ENCODE results near the gene IL2RA.

The IL2RA gene

DNA sequence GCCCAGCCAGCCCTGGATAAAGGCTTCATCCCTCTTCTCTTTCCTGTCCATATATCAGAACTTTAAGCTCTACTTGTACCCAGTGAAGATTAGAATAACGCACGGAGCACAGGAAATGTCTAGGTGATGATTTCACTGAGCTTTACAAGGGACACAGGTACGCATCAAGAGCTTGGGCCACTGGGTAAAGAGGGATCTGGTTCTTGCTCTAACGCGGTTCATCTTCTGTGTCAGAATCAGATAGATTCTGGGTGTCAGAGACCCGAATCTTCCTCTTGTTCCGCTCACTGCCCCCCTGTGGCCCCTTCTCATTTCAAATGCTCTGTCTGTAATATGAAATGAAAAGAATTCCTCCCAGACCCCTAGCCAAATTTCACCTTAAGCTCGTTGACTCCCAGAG lies 24.7 kb downstream of the IL2RA start:
- DNase-seq: no peak

DNA sequence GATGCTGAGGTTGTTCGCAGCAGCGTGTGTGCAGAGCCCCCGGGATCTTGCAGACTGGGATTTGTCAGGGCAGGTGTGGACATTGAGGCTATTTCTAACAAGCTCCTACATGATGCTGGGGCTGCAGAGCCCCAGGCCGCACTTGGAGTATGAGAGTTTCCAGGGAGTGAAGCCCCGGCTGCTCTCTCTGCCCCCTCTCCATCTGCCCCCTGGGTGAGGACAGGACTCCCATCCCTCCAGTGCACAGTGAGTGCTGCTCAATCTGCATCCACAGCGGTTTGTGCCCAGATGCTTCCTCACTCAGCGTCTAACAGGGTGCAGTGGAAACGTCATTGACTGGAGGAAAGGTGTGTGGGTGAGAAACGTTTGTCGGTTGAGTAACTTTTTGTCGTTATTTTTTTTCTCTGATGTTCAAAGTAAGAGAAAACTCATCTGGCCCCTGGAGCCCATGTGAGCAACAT lies 25.3 kb downstream of the IL2RA start:
- no peak for DNase-seq

DNA sequence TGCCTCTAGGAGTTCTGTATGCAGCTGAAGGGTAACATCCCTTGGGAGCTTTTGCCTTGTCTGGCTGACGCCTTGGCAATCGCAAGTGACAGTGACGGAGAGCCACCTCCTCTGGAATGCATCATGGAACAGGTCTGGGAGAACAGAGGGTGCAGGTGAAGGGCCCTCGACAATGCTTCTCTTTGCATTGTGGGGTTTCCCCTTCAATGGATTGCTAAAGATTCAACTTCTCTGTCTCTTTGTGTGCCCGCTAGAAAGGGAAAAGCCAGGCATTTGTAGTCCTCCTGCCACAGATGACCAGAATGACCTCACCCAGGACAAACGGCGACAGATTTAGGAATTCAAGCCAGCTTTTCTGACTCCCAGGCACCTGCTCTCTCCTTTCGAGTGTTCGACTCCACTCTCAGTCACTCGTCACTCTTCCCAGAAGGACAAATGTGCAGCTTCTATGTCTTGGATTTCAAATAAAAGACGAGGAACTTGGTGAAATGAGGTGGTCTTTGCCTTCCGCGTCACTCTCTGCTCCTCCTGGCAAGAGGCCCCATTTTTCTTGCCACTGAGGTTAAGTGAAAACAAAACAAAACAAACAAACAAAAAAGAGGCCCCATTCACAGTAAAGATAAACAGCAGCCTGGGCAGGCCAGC lies 26.1 kb downstream of the IL2RA start:
- DNase-seq: no peak

DNA sequence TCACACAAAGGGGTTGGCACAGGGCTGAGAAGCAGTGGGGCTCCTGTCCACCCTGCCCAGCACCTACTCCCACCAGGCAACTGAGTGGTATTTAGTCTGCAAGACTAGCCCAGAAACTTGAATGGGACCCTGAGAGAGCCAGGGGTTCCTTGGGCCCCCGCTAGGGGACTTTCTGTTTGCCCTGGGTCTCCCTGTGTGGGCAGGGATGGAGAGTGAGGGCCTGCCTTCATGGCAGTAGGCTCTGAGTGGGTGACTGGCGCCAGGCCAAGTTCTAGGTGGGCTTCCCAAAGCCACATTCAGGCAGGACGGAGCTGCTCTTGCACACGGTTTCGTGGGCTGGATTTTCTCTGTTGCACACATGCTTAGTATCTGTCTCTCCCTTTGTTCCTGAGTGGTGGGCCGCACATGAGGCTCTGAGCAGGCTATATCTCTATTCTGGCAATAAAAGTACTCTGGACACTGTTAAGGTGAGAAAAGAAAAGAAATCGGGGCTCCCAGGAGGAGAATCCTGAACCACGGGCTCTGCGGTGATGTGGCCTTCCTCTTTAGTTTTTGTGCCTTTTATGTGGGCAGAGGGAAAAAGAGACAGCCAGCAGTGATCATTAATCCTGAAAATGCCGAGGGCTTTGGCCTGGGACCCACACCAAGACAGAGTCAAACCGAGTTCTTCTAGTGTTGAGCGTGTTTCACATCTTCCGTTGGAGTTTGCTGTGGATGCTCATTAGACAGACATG lies 26.9 kb downstream of the IL2RA start:
- no peak for DNase-seq

GRCh38 chr10:6034371-6034770 lies 27.8 kb downstream of the IL2RA start:
- no peak for DNase-seq

DNA sequence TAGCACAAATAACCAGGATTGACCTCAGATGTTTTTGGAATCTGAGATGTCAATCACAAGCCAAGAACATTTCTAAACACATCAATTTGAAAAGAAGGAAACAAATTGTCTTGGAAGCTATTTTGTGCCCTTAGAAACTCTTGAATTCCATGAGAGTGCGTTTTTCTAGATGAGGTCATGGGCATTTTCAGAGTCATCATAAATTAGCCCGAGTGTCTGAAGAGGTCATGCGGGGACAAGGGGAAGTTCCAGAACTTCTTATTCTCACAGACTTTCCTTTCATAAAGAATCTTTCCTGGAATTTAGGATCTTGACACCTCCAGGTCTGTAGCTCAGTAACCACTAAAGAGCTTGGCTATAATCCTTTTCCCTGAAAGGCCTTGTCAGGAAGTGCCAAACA lies 28.2 kb downstream of the IL2RA start:
- peak; percentile 57 for DNase-seq

GRCh38 chr10:6030940-6031339 lies 31.2 kb downstream of the IL2RA start:
- DNase-seq: peak; percentile 8

- no peak for DNase-seq
Measured at GRCh38 chr10:6030217-6030616, 31.9 kb downstream of the IL2RA start.

- DNase-seq: no peak
Measured at GRCh38 chr10:6027929-6028328, 34.2 kb downstream of the IL2RA start.

GRCh38 chr10:6025683-6026255 lies 36.4 kb downstream of the IL2RA start:
- DNase-seq: no peak

DNA sequence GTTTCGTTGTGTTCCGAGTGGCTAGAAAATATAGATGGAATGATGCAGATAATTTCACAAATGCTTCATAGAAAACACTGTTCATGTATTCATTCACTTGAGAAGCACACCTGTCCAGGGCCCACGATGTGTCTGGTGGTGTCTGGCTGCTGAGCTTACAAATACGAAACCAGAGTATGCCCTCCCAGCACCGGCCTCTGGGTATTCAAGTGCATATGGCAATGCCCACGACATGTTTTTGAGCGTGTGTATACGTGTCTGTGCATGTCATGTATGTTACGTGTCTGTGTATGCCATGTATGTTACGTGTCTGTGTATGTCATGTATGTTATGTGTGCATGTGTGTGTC lies 37.9 kb downstream of the IL2RA start:
- DNase-seq: no peak

GRCh38 chr10:6023661-6024333 lies 38.4 kb downstream of the IL2RA start:
- DNase-seq: no peak

- no peak for DNase-seq
Measured at GRCh38 chr10:6022660-6023059, 39.5 kb downstream of the IL2RA start.

DNA sequence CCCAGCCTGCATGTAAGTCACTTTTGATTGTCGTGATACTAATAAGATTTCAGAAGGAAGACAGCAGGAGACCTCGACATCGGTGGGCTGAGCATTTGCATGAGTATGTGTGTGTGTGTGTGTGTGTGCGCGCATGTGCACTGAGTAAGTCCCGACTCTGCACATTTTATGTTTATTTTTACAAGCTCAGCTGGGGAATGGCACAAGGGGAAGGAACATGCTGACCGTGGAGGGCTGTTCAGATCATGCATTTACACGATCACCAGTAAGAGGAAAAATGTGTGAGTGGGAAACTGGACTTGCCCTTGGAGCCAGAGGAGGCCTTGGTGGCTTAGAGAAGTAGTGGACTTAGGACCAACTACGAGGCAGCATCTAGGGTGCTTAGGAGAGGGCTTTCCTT lies 41.3 kb downstream of the IL2RA start:
- no peak for DNase-seq

DNA sequence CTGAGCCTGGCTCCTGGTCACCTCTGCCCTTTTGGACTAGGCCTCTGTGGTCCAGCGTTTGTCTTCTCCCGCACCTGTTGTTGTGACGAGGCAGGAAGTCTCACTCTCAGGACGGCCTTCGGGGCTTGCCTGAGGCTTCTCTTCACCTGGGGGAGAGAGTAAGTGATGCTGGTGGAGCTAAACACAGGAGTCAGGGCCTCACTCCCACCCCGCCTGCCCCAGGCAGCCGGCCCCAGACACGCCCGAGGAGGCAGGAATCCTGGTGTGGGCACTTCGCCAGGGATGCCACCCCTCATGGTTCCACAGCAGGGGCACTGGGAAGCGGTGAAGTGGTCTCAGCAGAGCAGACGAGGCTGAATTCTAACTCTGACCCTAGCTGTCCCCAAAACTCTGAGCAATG lies 42.4 kb downstream of the IL2RA start:
- no peak for DNase-seq

GRCh38 chr10:6019010-6019782 lies 43.0 kb downstream of the IL2RA start:
- DNase-seq: no peak

DNA sequence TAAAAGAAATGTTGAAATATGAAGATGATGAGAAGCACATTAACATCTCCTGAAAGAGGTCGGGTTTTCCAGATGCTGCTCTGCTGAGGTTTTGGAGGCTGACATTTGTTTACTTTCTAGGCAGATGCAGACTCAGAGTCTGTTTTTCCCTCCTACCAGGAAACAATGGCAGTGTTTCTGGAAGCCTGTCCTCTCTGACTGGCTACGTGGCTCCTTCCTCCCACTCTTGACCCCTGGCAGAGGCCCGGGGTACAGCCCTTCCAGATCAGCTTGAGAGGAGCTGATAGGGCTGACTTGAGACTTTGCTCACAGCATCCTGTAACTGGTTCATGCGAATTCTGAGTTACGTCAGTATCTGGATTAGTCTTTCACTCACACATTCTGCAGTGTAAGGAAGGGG lies 43.7 kb downstream of the IL2RA start:
- DNase-seq: no peak

GRCh38 chr10:6017781-6018354 lies 44.3 kb downstream of the IL2RA start:
- DNase-seq: no peak

DNA sequence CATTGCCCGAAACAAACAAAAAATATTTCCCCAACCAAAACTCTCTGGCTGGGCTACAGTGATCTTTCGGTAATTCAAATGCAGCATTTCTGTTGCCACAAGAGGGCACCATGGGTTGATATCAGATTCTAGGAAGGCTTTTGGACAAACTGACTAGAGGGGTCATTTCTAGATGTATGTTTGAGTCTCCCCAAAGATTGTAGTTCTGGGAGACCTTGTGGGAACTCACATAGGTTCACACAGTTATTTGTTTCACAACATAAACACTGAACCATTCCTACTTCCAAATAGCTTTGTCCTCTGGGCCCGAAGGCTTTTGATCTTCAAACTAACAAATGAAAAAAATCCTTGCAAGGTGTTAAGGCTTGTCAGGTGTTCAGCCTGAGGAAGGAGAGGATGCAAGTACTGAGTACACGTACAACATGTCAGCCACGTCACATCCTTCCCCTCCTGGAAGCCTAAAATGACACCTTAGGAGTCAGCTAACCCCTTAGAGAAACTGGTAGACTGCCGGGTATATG lies 47.9 kb downstream of the IL2RA start:
- peak; percentile 26 for DNase-seq

DNA sequence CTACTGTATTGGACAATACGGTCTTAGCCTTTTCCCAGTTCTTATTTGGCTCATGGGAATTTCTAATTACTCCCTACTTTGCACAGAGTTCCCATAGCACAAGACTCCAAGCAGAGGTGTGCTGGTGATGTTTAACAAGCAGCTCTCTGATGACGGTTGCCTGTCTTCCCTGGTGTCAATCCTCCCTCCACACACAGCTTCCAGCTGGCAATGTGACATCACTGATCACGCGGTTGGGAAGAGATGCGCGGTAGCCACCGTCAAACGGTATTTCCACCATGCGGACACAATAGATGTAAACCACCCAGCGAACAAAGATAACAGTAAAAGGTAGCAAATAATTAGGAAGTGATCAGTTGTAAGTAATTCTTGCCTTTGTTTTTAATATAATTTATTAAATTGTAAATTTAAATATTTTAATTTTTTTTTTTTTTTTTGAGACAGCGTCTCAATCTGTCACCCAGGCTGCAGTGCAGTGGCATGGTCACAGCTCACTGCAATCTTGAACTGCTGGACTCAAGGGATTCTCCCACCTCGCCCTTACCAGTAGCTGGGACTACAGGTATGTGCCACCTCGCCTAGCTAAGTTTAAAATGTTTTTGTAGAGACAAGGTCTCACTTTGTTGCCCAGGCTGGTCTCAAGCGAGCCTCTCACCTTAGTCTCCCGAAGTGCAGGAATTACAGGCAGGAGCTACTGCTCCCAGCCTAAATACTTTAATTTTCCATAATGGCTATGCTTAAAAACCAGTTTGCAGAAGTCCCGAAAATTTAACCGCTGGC lies 48.6 kb downstream of the IL2RA start:
- DNase-seq: no peak

- DNase-seq: no peak
Measured at GRCh38 chr10:6012121-6012905, 49.9 kb downstream of the IL2RA start.
